A673 (cell line): ENCODE data around the gene SP6. TPM values are rescaled to one million over a fixed set of nuclear protein-coding genes. Genes with fewer than 3 reads are reported as not detected.

ENCODE experiments used
- BruUV-seq: library from RNA; stranded (reverse); fragments of 400-500 nt; replicated peaks from 2 replicates; lab custom pipeline; 2021; lab: Mats Ljungman, UMichigan
- CTCF ChIA-PET: fragments of 300-600 bp; sonication (Branson Sonifier 250); formaldehyde crosslinking; loops from one replicate; lab custom pipeline; 2022; ENCODE audit warnings: antibody characterized with exemption; lab: Charles Lee
- POLR2A ChIA-PET: fragments of 300-600 bp; sonication (Branson Sonifier 250); formaldehyde crosslinking; loops from one replicate; lab custom pipeline; 2022; ENCODE audit warnings: antibody characterized with exemption; ENCODE audit not compliant: low non-redundant PET; lab: Charles Lee
- DNase-seq: peaks from one replicate; pipeline ENCODE4 v3.0.0-alpha.2; 2015; ENCODE audit warnings: low spot score
- H3K27ac ChIP-seq: fragments of 200-600 bp; sonication (generic); 2 replicates; pipeline ENCODE4 v1.5.1; 2016; ENCODE audit warnings: mixed run types, low read depth, mild to moderate bottlenecking, mixed read lengths, antibody characterized with exemption, low read length; ENCODE audit not compliant: poor library complexity, severe bottlenecking
- H3K27me3 ChIP-seq: fragments of 200-600 bp; sonication (generic); replicated peaks from 2 replicates; pipeline ENCODE4 v1.6.1; 2017; ENCODE audit warnings: mixed run types, low read depth, mild to moderate bottlenecking, mixed read lengths, antibody characterized with exemption, low read length; ENCODE audit not compliant: insufficient read depth, poor library complexity
- H3K36me3 ChIP-seq: fragments of 200-600 bp; sonication (generic); 2 replicates; pipeline ENCODE4 v1.6.1; 2016; ENCODE audit warnings: mixed run types, mild to moderate bottlenecking, mixed read lengths, antibody characterized with exemption, low read length; ENCODE audit not compliant: insufficient read depth, poor library complexity, severe bottlenecking
- H3K4me1 ChIP-seq: fragments of 200-600 bp; sonication (generic); 2 replicates; pipeline ENCODE4 v1.6.1; 2017; ENCODE audit warnings: mixed run types, mild to moderate bottlenecking, mixed read lengths, antibody characterized with exemption, low read length; ENCODE audit not compliant: insufficient read depth, poor library complexity, severe bottlenecking
- H3K4me3 ChIP-seq: fragments of 200-600 bp; sonication (generic); 2 replicates; pipeline ENCODE4 v1.5.1; 2016; ENCODE audit warnings: low read depth, mixed run types, mild to moderate bottlenecking, mixed read lengths, low read length; ENCODE audit not compliant: poor library complexity, severe bottlenecking
- H3K9me3 ChIP-seq: fragments of 200-600 bp; sonication (generic); 2 replicates; pipeline ENCODE4 v1.6.1; 2016; ENCODE audit warnings: mixed run types, low read depth, mild to moderate bottlenecking, mixed read lengths, antibody characterized with exemption, low read length; ENCODE audit not compliant: poor library complexity, severe bottlenecking
- CTCF ChIP-seq: fragments of 300-800, 200-600 bp; sonication (generic); conservative IDR thresholded peaks from 2 replicates; pipeline ENCODE4 v1.5.1; 2017; ENCODE audit warnings: low read depth, mild to moderate bottlenecking, antibody characterized with exemption, low read length, moderate library complexity, mixed read lengths
- EZH2 ChIP-seq: fragments of 200-600 bp; sonication (generic); IDR thresholded peaks from 2 replicates; pipeline ENCODE4 v1.6.1; 2017; ENCODE audit warnings: borderline replicate concordance, low read depth, mild to moderate bottlenecking, mixed read lengths, antibody characterized with exemption, low read length; ENCODE audit not compliant: poor library complexity, severe bottlenecking
- intact Hi-C: fragments of 100-400 bp; cut with micrococcal nuclease; formaldehyde crosslinking; loops from one replicate; pipeline ENCODE4 v1.10.0; 2022; ENCODE audit not compliant: unreplicated experiment
- total RNA-seq: library from RNA; stranded (reverse); gene quantifications from 2 replicates; pipeline ENCODE4 v1.2.3, GENCODE V29; 2021

SP6 gene
- total RNA-seq, 1 experiment from 2014 or later = 0.15 TPM

- POLR2A ChIA-PET = no interaction called here
- DNase-seq = peak; percentile 67
- TF ChIP-seq CTCF (peak; percentile 84), EZH2 (no peak)
- Histone ChIP-seq H3K27ac (peak within 1 kb of the TSS; percentile 61), H3K4me1 (no peaks in the 10 kb centered on the region), H3K9me3 (no peaks in the 10 kb centered on the region), H3K36me3 (no peaks in the 10 kb centered on the region), H3K4me3 (peak within 1 kb of the TSS; percentile 62), H3K27me3 (peaks cover 4% of the 10 kb centered on the region)
- CTCF ChIA-PET = interaction anchor here (1.1 to 2.8 kb wide), 2 partner anchors 49 to 106 kb away, joined by 5 to 19 read pairs; no protein-coding TSS in a partner anchor
- intact Hi-C loops = loop anchor here (2.0 to 10.0 kb wide), 3 partner anchors 50 to 176 kb away; partner anchors contain the start of gene PNPO
- TSS peak; percentile 89 for BruUV-seq
Observed at GRCh38 chr17:47840742-47841487, 10.0 kb downstream of the SP6 start, which contains the start of gene SCRN2. SCRN2 (minus strand) TSS chr17:47841273; CDS start chr17:47840843, 430 bp downstream.

- CTCF ChIA-PET = no interaction called here
- no TSS peak for BruUV-seq
- no peaks in the 10 kb centered on the region for H3K4me1 ChIP-seq
- peak overlapping the region; percentile 61 for H3K27ac ChIP-seq
- POLR2A ChIA-PET = no interaction called here
- H3K4me3 ChIP-seq = peak overlapping the region; percentile 62
- H3K27me3 ChIP-seq = no peaks in the 10 kb centered on the region
- no peak for DNase-seq
- TF ChIP-seq CTCF (no peak), EZH2 (no peak)
- intact Hi-C loops = loop anchor here (2.0 to 10.0 kb wide), 3 partner anchors 51 to 177 kb away; partner anchors contain the start of gene PNPO
- H3K9me3 ChIP-seq = no peaks in the 10 kb centered on the region
- H3K36me3 ChIP-seq = no peaks in the 10 kb centered on the region
Observed at GRCh38 chr17:47840001-47840741, 10.8 kb downstream of the SP6 start.

- DNase-seq = no peak
- no peak overlapping the region for H3K4me3 ChIP-seq
- TF ChIP-seq CTCF = no peak
- no peak for TF ChIP-seq EZH2
- intact Hi-C loops = no loop called here
- BruUV-seq = no TSS peak
- H3K9me3 ChIP-seq = no peaks in the 10 kb centered on the region
- no peaks in the 10 kb centered on the region for H3K27me3 ChIP-seq
- no peaks in the 10 kb centered on the region for H3K4me1 ChIP-seq
- CTCF ChIA-PET = no interaction called here
- no peak overlapping the region for H3K27ac ChIP-seq
- POLR2A ChIA-PET = interaction anchor here (0.6 kb wide), 1 partner anchor 137 kb away, joined by 3 read pairs; no protein-coding TSS in a partner anchor
- H3K36me3 ChIP-seq = no peaks in the 10 kb centered on the region
Observed at GRCh38 chr17:47839071-47839470, 11.9 kb downstream of the SP6 start.
